ENCODE data around the gene IL1RAPL1.
A peak's percentile ranks its signal among the peaks of the same experiment; 100 is the strongest.

The IL1RAPL1 gene

GRCh38 chrX:29691044-29691443 lies 1103.8 kb downstream of the IL1RAPL1 start:
- ATAC-seq: no peak

GRCh38 chrX:29693912-29694311 lies 1106.7 kb downstream of the IL1RAPL1 start:
- TF ChIP-seq TOX (CRISPR knock-in tag; IDR thresholded peaks at IDR 0.05; ENCODE audit: borderline replicate concordance) (peak; percentile 49; the same call in 1 of the 2 replicates), CSRNP3 (CRISPR knock-in tag; IDR thresholded peaks at IDR 0.05) (no peak), ISL1 (CRISPR knock-in tag; IDR thresholded peaks at IDR 0.05) (peak; percentile 77), ZC3H10 (CRISPR knock-in tag; IDR thresholded peaks at IDR 0.05) (peak; percentile 82)
- peak; percentile 88 for ATAC-seq

More at GRCh38 chrX:29691044-29691443, 1103.8 kb downstream of the IL1RAPL1 start:
- TF ChIP-seq ZNF70 (CRISPR knock-in tag; IDR thresholded peaks at IDR 0.05) (no peak), BACH2 (CRISPR knock-in tag; IDR thresholded peaks at IDR 0.05; ENCODE audit: borderline replicate concordance) (no peak), ZNF565 (CRISPR knock-in tag; conservative IDR thresholded peaks at IDR 0.05; ENCODE audit: low read depth) (no peak), GLIS3 (CRISPR knock-in tag; IDR thresholded peaks at IDR 0.05) (no peak), TCF4 (CRISPR knock-in tag; IDR thresholded peaks at IDR 0.05; ENCODE audit: borderline replicate concordance) (no peak), ZC3H10 (CRISPR knock-in tag; IDR thresholded peaks at IDR 0.05) (no peak), RARB (CRISPR knock-in tag; IDR thresholded peaks at IDR 0.05) (no peak), TOX (CRISPR knock-in tag; IDR thresholded peaks at IDR 0.05; ENCODE audit: borderline replicate concordance) (no peak), ZNF8 (CRISPR knock-in tag; IDR thresholded peaks at IDR 0.05) (no peak), ZFP3 (CRISPR knock-in tag; IDR thresholded peaks at IDR 0.05) (no peak), CREB5 (CRISPR knock-in tag; IDR thresholded peaks at IDR 0.05; ENCODE audit: low read depth) (no peak)

- ATAC-seq: no peak
- TF ChIP-seq ZC3H10 (CRISPR knock-in tag; IDR thresholded peaks at IDR 0.05) (no peak), ZFP30 (CRISPR knock-in tag; IDR thresholded peaks at IDR 0.05) (no peak), SNAI2 (CRISPR knock-in tag; IDR thresholded peaks at IDR 0.05) (no peak), CSDC2 (CRISPR knock-in tag; IDR thresholded peaks at IDR 0.05) (no peak), ZNF565 (CRISPR knock-in tag; conservative IDR thresholded peaks at IDR 0.05; ENCODE audit: low read depth) (no peak), ZNF8 (CRISPR knock-in tag; IDR thresholded peaks at IDR 0.05) (no peak), PPARA (CRISPR knock-in tag; IDR thresholded peaks at IDR 0.05; ENCODE audit: borderline replicate concordance) (no peak), GLIS3 (CRISPR knock-in tag; IDR thresholded peaks at IDR 0.05) (no peak)
- TF ChIP-seq, protein P1, sequence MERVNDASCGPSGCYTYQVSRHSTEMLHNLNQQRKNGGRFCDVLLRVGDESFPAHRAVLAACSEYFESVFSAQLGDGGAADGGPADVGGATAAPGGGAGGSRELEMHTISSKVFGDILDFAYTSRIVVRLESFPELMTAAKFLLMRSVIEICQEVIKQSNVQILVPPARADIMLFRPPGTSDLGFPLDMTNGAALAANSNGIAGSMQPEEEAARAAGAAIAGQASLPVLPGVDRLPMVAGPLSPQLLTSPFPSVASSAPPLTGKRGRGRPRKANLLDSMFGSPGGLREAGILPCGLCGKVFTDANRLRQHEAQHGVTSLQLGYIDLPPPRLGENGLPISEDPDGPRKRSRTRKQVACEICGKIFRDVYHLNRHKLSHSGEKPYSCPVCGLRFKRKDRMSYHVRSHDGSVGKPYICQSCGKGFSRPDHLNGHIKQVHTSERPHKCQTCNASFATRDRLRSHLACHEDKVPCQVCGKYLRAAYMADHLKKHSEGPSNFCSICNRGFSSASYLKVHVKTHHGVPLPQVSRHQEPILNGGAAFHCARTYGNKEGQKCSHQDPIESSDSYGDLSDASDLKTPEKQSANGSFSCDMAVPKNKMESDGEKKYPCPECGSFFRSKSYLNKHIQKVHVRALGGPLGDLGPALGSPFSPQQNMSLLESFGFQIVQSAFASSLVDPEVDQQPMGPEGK (CRISPR knock-in tag; IDR thresholded peaks at IDR 0.05; ENCODE audit: borderline replicate concordance): no peak
- TF ChIP-seq, protein P2, sequence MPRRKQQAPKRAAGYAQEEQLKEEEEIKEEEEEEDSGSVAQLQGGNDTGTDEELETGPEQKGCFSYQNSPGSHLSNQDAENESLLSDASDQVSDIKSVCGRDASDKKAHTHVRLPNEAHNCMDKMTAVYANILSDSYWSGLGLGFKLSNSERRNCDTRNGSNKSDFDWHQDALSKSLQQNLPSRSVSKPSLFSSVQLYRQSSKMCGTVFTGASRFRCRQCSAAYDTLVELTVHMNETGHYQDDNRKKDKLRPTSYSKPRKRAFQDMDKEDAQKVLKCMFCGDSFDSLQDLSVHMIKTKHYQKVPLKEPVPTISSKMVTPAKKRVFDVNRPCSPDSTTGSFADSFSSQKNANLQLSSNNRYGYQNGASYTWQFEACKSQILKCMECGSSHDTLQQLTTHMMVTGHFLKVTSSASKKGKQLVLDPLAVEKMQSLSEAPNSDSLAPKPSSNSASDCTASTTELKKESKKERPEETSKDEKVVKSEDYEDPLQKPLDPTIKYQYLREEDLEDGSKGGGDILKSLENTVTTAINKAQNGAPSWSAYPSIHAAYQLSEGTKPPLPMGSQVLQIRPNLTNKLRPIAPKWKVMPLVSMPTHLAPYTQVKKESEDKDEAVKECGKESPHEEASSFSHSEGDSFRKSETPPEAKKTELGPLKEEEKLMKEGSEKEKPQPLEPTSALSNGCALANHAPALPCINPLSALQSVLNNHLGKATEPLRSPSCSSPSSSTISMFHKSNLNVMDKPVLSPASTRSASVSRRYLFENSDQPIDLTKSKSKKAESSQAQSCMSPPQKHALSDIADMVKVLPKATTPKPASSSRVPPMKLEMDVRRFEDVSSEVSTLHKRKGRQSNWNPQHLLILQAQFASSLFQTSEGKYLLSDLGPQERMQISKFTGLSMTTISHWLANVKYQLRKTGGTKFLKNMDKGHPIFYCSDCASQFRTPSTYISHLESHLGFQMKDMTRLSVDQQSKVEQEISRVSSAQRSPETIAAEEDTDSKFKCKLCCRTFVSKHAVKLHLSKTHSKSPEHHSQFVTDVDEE (CRISPR knock-in tag; IDR thresholded peaks at IDR 0.05): no peak
Measured at GRCh38 chrX:29699239-29699638, 1112.0 kb downstream of the IL1RAPL1 start.

- no peak for ATAC-seq
- TF ChIP-seq SNAI2 (CRISPR knock-in tag; IDR thresholded peaks at IDR 0.05) (no peak), BACH2 (CRISPR knock-in tag; IDR thresholded peaks at IDR 0.05; ENCODE audit: borderline replicate concordance) (no peak), ZFP30 (CRISPR knock-in tag; IDR thresholded peaks at IDR 0.05) (no peak), RARB (CRISPR knock-in tag; IDR thresholded peaks at IDR 0.05) (no peak), TOX (CRISPR knock-in tag; IDR thresholded peaks at IDR 0.05; ENCODE audit: borderline replicate concordance) (no peak), ESRRG (CRISPR knock-in tag; IDR thresholded peaks at IDR 0.05) (no peak), TCF4 (CRISPR knock-in tag; IDR thresholded peaks at IDR 0.05; ENCODE audit: borderline replicate concordance) (no peak), PPARA (CRISPR knock-in tag; IDR thresholded peaks at IDR 0.05; ENCODE audit: borderline replicate concordance) (no peak), ZNF565 (CRISPR knock-in tag; conservative IDR thresholded peaks at IDR 0.05; ENCODE audit: low read depth) (no peak), OSR1 (CRISPR knock-in tag; IDR thresholded peaks at IDR 0.05) (no peak)
Measured at GRCh38 chrX:29707088-29707487, 1119.8 kb downstream of the IL1RAPL1 start.

All from SK-N-SH treated with all-trans-retinoic acid at 6 μM for 48 hours (cell line).